ENCODE measurements around the gene CYSTM1.

DNA sequence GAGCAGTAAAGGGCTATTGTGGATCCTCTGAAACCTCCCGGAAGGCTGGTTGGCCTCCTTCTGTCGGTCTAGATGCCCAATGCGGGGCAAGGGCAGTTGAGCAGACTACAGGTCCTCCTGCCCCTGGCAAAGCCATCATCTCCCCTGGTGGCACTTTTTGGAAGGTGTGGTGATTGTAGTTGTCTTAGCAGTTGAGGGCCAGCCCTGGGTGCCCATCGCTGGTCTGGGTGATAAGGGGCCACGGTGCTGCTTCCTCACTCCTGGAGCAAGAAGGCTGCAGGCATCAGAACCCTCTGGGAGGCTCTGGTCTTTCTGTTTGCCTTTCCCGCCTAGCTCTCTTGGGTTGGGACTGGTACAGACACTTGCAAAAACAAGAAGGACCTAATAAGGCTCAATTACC, 63.8 kb downstream of the CYSTM1 start:
- TF ChIP-seq, protein P1, sequence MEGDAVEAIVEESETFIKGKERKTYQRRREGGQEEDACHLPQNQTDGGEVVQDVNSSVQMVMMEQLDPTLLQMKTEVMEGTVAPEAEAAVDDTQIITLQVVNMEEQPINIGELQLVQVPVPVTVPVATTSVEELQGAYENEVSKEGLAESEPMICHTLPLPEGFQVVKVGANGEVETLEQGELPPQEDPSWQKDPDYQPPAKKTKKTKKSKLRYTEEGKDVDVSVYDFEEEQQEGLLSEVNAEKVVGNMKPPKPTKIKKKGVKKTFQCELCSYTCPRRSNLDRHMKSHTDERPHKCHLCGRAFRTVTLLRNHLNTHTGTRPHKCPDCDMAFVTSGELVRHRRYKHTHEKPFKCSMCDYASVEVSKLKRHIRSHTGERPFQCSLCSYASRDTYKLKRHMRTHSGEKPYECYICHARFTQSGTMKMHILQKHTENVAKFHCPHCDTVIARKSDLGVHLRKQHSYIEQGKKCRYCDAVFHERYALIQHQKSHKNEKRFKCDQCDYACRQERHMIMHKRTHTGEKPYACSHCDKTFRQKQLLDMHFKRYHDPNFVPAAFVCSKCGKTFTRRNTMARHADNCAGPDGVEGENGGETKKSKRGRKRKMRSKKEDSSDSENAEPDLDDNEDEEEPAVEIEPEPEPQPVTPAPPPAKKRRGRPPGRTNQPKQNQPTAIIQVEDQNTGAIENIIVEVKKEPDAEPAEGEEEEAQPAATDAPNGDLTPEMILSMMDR (IDR thresholded peaks at IDR 0.05): no peak
- TF ChIP-seq POLR2A (IDR thresholded peaks at IDR 0.05): no peak

Measured in sigmoid colon (tissue), 3 donors.